ENCODE measurements around the gene GRID2. TPM values are rescaled to one million over a fixed set of nuclear protein-coding genes. Genes with fewer than 3 reads are reported as not detected.

The GRID2 gene
- total RNA-seq, 3 donors from 2014 or later, result under 0.01 TPM

DNA sequence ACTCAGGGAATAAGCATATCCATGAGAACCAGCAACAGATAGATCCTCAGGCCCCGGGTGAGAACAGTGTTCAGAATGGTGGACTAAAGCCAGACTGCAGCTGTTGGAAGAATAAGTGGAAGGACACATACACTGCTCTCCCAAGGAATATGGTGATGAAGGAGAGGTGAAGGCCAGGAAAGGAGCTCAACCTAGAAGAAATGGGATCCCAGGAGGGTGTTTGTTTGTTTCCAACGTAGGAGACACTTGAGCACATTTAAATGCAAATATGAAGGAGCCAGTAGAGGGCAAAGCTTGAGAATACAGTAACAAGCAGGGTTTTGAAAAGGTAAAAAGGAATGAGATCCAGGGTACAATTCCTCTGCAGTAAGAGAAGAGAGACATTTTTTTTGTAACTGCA, 1482.4 kb downstream of the GRID2 start:
- Histone ChIP-seq H3K4me1 (no peaks in the 10 kb centered on the region), H3K27me3 (no peaks in the 10 kb centered on the region), H3K27ac (no peak overlapping the region), H3K4me3 (no peak overlapping the region), H3K9me3 (no peaks in the 10 kb centered on the region), H3K36me3 (no peaks in the 10 kb centered on the region)
- intact Hi-C loops (cut with DNase I; ENCODE audit: low total_unique reads), result no loop called here
- TF ChIP-seq, protein P1, sequence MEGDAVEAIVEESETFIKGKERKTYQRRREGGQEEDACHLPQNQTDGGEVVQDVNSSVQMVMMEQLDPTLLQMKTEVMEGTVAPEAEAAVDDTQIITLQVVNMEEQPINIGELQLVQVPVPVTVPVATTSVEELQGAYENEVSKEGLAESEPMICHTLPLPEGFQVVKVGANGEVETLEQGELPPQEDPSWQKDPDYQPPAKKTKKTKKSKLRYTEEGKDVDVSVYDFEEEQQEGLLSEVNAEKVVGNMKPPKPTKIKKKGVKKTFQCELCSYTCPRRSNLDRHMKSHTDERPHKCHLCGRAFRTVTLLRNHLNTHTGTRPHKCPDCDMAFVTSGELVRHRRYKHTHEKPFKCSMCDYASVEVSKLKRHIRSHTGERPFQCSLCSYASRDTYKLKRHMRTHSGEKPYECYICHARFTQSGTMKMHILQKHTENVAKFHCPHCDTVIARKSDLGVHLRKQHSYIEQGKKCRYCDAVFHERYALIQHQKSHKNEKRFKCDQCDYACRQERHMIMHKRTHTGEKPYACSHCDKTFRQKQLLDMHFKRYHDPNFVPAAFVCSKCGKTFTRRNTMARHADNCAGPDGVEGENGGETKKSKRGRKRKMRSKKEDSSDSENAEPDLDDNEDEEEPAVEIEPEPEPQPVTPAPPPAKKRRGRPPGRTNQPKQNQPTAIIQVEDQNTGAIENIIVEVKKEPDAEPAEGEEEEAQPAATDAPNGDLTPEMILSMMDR (IDR thresholded peaks at IDR 0.05), result no peak
- no peak for TF ChIP-seq POLR2A (IDR thresholded peaks at IDR 0.05)
- no peak for TF ChIP-seq POLR2AphosphoS5 (IDR thresholded peaks at IDR 0.05)
- DNase-seq (ENCODE audit: low spot score in 2 of 2), result no peak

DNA sequence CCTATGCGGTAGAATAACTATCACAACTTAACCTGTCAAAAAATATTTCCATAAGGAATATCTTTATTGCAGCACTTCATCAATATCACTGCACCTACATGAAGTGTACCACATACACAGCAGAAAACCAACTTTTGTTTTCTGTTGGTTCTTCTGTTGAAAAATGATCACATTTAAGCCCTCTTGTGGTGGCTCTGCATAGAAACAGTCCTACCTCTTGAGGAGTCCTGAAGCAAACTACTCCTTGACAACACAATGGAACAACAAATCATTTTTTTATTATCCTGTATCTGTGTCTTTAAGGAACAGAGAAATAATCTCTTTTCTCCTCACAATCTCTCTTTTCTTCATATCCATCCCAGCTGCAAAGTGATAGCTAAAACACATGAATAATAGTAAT, 1484.9 kb downstream of the GRID2 start:
- no peak overlapping the region for H3K27ac ChIP-seq
- no peak for TF ChIP-seq POLR2AphosphoS5 (IDR thresholded peaks at IDR 0.05)
- no peak for TF ChIP-seq POLR2A (IDR thresholded peaks at IDR 0.05)
- TF ChIP-seq, protein P1 (IDR thresholded peaks at IDR 0.05), result no peak
- no peaks in the 10 kb centered on the region for H3K4me1 ChIP-seq
- no peaks in the 10 kb centered on the region for H3K36me3 ChIP-seq
- intact Hi-C loops (cut with DNase I; ENCODE audit: low total_unique reads), result no loop called here
- DNase-seq (ENCODE audit: low spot score in 2 of 2), result no peak
- no peaks in the 10 kb centered on the region for H3K27me3 ChIP-seq
- H3K4me3 ChIP-seq, result no peak overlapping the region
- no peaks in the 10 kb centered on the region for H3K9me3 ChIP-seq

- H3K9me3 ChIP-seq, result no peaks in the 10 kb centered on the region
- intact Hi-C loops (cut with DNase I; ENCODE audit: low total_unique reads), result no loop called here
- TF ChIP-seq, protein P1 (IDR thresholded peaks at IDR 0.05), result peak in 2 of 3 donors; percentile 55 to 71
- TF ChIP-seq POLR2A (IDR thresholded peaks at IDR 0.05), result no peak
- no peak for DNase-seq (ENCODE audit: low spot score in 2 of 2)
- no peaks in the 10 kb centered on the region for H3K4me1 ChIP-seq
- H3K27ac ChIP-seq, result no peak overlapping the region
- no peak overlapping the region for H3K4me3 ChIP-seq
- H3K27me3 ChIP-seq, result no peaks in the 10 kb centered on the region
- no peaks in the 10 kb centered on the region for H3K36me3 ChIP-seq
Observed at GRCh38 chr4:93791570-93792195, 1487.9 kb downstream of the GRID2 start.

DNA sequence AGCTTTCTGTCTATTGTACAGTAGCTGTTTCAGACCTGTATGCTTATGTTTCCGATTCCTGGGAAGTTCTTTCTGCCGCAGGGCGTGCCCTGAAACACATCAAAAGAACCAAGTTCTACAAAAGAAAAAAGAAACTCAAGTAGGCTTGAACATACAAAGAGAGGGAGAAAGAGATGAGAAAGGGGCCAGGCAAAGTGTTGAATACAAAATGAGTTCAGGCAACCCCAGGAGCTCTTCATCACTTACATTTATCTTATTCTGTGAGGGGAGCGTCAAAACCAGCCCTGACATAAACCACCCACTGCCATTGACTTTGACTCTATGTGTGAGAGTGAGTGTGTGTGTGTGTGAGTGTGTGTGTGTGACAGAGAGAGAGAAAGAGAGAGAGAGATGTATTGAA, 1498.3 kb downstream of the GRID2 start:
- Histone ChIP-seq H3K4me3 (no peak overlapping the region), H3K9me3 (no peaks in the 10 kb centered on the region), H3K36me3 (no peaks in the 10 kb centered on the region), H3K4me1 (no peaks in the 10 kb centered on the region), H3K27ac (no peak overlapping the region), H3K27me3 (no peaks in the 10 kb centered on the region)
- DNase-seq (ENCODE audit: low spot score in 2 of 2), result no peak
- TF ChIP-seq, protein P1 (IDR thresholded peaks at IDR 0.05), result no peak
- TF ChIP-seq POLR2A (IDR thresholded peaks at IDR 0.05) (no peak), POLR2AphosphoS5 (IDR thresholded peaks at IDR 0.05) (no peak)
- intact Hi-C loops (cut with DNase I; ENCODE audit: low total_unique reads), result no loop called here

- Histone ChIP-seq H3K4me3 (no peak overlapping the region), H3K9me3 (no peaks in the 10 kb centered on the region), H3K27ac (no peak overlapping the region), H3K36me3 (no peaks in the 10 kb centered on the region), H3K4me1 (no peaks in the 10 kb centered on the region), H3K27me3 (no peaks in the 10 kb centered on the region)
- TF ChIP-seq, protein P1 (IDR thresholded peaks at IDR 0.05), result no peak
- no peak for TF ChIP-seq POLR2AphosphoS5 (IDR thresholded peaks at IDR 0.05)
- no peak for TF ChIP-seq POLR2A (IDR thresholded peaks at IDR 0.05)
- DNase-seq (ENCODE audit: low spot score in 2 of 2), result no peak
- intact Hi-C loops (cut with DNase I; ENCODE audit: low total_unique reads), result no loop called here
Observed at GRCh38 chr4:93809773-93810172, 1506.0 kb downstream of the GRID2 start.

All from breast epithelium (tissue), 4 donors.